ENCODE results near the gene NUDT1. TPM values are rescaled to one million over a fixed set of nuclear protein-coding genes. Genes with fewer than 3 reads are reported as not detected.
"Not testable (repeated sequence)": the region's sequence is repeated elsewhere in the genome, so short reads cannot be mapped to it uniquely, and the experiment has no call there.

NUDT1 gene
- total RNA-seq, 3 donors from 2014 or later: 83.7 to 105 (median 96.8) TPM

DNA sequence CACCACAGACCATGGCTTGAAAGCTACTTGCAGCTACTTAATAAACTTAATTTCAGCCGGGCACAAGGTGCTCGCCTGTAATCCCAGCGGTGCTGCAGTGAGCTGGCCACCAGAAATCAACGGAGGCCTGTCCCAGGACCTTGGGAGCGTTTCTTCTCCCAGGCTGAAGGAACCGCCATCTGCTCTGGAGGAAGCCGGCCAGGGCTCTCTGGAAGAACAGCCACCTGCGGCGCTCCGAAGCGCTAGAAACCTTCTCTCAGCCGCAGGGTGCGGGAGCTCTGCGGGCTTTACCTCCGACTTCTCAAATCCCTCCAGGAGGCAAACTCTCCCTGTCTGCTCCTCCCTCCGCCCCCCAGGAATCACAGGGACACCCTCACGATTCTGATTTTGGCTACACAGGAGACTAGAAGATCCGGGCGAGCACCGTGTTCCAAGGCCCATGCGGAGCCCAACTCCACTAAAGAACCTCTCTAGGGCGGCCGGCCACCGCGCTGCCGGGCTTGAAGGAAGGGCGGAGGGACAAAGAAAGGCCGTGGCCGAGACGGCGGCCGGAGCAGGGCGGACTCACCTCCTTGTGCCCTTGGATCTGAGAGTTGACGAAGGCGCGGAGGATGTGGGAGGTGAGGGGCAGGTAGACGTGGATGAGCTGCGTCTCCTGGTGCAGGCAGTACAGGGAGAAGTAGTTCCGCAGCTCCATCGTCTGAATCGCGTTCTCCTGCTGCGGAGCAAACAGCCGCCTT lies 14.4 kb downstream of the NUDT1 start:
- no peaks in the 10 kb centered on the region for H3K9me3 Mint-ChIP-seq
- peaks cover 3% of the 10 kb centered on the region for H3K36me3 Mint-ChIP-seq (ENCODE audit: insufficient read depth)
- H3K4me1 Mint-ChIP-seq (ENCODE audit: low read depth): peaks cover 6% of the 10 kb centered on the region
- H3K27me3 Mint-ChIP-seq (ENCODE audit: low read depth): no peaks in the 10 kb centered on the region
- DNase-seq (no peak), ATAC-seq (no peak)
- H3K4me3 Mint-ChIP-seq: no peak overlapping the region

DNA sequence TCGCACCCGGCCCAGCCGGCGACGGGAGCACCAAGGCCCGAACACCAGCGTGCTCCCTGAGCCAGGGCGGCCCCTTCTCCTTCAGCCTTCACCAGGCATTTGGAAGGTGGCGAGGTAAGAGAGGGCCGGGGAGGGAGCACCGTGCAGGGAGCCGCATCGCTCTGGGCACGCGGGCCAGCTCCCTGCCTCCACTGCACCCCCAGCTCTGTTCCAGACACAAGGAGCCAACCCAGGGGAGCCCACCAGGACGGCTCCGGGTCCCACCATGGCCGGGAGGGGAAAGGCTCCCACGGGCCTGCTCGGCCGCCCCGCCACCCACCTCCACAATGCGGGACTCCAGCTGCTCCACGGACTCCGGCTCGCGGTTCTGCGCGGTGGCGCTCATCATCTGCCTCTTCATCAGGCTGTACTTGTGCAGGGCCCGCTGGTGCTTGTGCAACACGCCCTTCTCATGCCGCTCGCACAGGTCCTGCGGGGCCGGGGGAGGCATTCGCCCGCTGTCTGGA lies 15.1 kb downstream of the NUDT1 start:
- Mint-ChIP-seq H3K27me3 (ENCODE audit: low read depth) (no peaks in the 10 kb centered on the region), H3K4me1 (ENCODE audit: low read depth) (peaks cover 12% of the 10 kb centered on the region), H3K9me3 (no peaks in the 10 kb centered on the region), H3K36me3 (ENCODE audit: insufficient read depth) (peaks cover 3% of the 10 kb centered on the region), H3K4me3 (no peak overlapping the region)
- DNase-seq (no peak), ATAC-seq (no peak)

DNA sequence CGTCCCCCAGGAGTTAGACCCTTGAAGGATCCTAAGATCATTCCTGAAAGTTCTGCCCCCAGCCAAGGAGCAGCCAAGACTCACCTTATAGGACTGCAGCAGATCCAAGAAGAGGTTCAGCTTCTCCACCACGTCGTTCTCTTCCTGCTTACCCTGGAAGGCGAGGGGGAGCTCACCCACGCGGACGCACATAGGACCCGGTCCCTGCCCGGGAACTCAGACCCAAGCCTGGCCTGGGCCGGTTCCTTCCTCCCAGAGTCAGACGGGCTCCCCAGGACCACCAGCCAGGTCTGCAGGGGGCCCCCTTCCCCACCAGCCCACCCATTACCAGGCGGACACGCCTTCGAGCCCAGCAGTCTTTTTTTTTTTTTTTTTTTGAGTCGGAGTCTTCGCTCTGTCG lies 15.6 kb downstream of the NUDT1 start:
- DNase-seq (no peak), ATAC-seq (no peak)
- Mint-ChIP-seq H3K36me3 (ENCODE audit: insufficient read depth) (peaks cover 3% of the 10 kb centered on the region), H3K4me1 (ENCODE audit: low read depth) (peaks cover 12% of the 10 kb centered on the region), H3K4me3 (no peak overlapping the region), H3K9me3 (no peaks in the 10 kb centered on the region), H3K27me3 (ENCODE audit: low read depth) (no peaks in the 10 kb centered on the region)

DNA sequence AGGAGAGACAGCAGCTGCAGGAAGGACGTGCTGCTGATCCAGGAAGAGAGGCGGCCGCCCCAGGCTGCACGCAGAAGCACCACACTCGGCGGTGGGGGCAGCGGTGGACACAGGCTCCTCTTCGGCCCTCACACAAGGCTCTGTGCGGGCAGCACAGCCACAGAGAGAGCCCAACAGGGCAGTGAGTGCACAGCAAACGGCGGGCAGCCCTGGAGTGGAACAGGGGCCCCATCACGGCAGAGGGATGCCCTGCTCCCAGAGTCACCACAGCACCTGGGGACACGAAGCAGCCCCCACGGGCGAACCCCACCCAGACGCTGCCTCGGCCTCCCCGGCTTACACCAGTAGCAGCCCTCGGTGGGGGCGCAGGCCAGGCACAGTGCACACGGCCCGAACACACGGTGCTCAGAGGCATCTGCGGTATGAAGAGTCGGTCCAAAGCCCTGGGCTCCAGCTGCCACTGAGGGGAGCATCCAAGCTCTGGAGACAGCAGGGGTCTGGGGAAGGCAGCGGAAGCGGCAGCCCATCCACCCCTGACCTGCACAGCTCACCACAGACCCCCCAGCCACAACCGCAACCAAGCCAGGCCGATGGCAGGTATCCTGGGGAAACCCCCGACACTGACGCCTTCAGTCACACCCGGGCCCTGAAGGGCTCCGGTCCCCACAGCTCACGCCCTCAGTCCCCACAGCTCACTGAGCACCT lies 16.8 kb downstream of the NUDT1 start:
- Mint-ChIP-seq H3K4me3 (no peak overlapping the region), H3K27me3 (ENCODE audit: low read depth) (no peaks in the 10 kb centered on the region), H3K4me1 (ENCODE audit: low read depth) (peaks cover 10% of the 10 kb centered on the region), H3K36me3 (ENCODE audit: insufficient read depth) (peaks cover 3% of the 10 kb centered on the region), H3K9me3 (no peaks in the 10 kb centered on the region)
- ATAC-seq: peak in 1 of 2 donors; percentile 13
- DNase-seq: no peak

DNA sequence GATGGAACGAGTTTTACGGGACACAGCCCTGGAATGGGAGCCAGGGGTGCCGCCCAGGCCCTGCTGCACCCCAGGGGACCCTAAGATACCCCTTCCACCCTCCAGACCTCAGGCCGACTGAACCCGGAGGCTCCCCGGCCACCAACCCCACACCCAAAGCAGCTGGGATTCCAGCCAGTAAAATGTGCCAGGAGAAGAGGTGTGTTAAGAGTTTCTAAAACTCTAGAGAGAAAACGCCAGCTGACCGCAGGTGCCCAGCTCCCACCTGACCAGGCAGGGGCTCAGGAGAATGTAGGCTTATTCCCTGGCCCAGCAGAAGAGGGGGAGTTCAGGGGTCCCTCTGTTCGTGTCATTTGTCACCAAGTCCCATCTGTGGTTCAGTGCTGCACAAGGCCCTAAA lies 17.5 kb downstream of the NUDT1 start:
- Mint-ChIP-seq H3K4me3 (no peak overlapping the region), H3K36me3 (ENCODE audit: insufficient read depth) (peaks cover 8% of the 10 kb centered on the region), H3K27me3 (ENCODE audit: low read depth) (no peaks in the 10 kb centered on the region), H3K4me1 (ENCODE audit: low read depth) (peaks cover 10% of the 10 kb centered on the region), H3K9me3 (no peaks in the 10 kb centered on the region)
- DNase-seq (no peak), ATAC-seq (no peak)

DNA sequence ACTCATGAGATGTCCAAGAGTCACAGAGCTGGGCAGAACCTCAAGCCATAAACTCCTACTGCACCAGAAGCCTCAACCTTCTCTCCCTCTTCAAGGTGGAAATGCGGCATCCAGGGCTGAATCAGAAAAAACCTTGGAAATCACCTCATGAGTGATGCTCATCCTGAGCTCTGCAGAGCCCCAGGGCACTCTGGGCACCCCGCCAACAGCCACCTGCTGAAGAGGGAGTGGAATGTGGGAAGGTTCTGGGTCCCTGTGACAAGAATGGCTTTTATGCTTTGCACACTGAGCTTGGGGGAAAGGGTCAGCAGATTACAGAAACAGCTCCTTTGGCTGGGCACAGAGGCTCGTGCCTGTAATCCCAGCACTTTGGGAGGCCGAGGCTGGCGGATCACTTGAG lies 18.8 kb downstream of the NUDT1 start:
- Mint-ChIP-seq H3K27me3 (ENCODE audit: low read depth) (no peaks in the 10 kb centered on the region), H3K4me1 (ENCODE audit: low read depth) (peaks cover 8% of the 10 kb centered on the region), H3K36me3 (ENCODE audit: insufficient read depth) (peaks cover 8% of the 10 kb centered on the region), H3K9me3 (no peaks in the 10 kb centered on the region), H3K4me3 (no peak overlapping the region)
- no peak for DNase-seq
- ATAC-seq: no peak

DNA sequence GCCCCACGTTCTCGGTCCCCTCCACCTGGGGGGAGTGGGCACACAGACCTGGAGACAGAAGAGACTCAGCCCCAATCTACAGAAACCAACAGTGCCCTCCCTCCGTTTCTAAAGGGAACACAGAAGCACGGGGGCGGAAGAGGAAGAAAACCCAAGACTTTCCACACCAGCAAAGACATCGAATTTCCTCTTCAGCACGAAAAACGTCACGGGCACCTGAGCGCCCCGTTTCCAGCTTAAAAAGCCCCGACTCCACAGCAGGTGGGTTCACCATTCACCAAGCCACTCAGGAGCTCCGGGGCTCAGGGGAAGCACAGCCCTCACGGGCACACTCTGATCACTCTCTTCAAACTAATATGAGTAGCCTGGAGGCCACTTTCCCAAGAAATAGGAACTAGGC lies 19.6 kb downstream of the NUDT1 start:
- Mint-ChIP-seq H3K4me1 (ENCODE audit: low read depth) (peaks cover 8% of the 10 kb centered on the region), H3K4me3 (peak overlapping the region; percentile 62), H3K27me3 (ENCODE audit: low read depth) (no peaks in the 10 kb centered on the region), H3K9me3 (no peaks in the 10 kb centered on the region), H3K36me3 (ENCODE audit: insufficient read depth) (peaks cover 8% of the 10 kb centered on the region)
- DNase-seq: peak; percentile 35
- peak in 1 of 2 donors; percentile 28 for ATAC-seq

DNA sequence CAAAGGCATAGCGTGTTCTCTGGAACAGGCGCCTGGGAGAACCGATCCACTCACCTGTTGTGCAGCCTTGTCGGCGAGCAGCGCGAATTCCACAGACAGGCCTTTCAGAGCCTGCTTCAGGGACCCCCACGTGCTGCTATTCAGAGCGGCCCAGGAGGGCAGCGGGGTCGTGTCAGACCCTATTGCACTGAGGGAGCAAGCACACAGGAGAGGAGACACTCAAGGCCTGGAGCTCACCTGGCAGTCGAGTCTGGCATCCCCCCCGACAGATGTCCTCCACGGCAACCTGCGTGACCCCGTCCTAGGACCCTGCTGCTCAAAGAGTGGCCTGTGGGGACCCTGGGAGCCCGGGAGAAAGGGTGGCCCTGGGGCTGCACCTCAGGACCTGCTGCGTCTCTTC lies 21.1 kb downstream of the NUDT1 start:
- H3K36me3 Mint-ChIP-seq (ENCODE audit: insufficient read depth): peaks cover 6% of the 10 kb centered on the region
- H3K9me3 Mint-ChIP-seq: no peaks in the 10 kb centered on the region
- H3K27me3 Mint-ChIP-seq (ENCODE audit: low read depth): no peaks in the 10 kb centered on the region
- peaks cover 8% of the 10 kb centered on the region for H3K4me1 Mint-ChIP-seq (ENCODE audit: low read depth)
- ATAC-seq (no peak), DNase-seq (no peak)
- no peak overlapping the region for H3K4me3 Mint-ChIP-seq

DNA sequence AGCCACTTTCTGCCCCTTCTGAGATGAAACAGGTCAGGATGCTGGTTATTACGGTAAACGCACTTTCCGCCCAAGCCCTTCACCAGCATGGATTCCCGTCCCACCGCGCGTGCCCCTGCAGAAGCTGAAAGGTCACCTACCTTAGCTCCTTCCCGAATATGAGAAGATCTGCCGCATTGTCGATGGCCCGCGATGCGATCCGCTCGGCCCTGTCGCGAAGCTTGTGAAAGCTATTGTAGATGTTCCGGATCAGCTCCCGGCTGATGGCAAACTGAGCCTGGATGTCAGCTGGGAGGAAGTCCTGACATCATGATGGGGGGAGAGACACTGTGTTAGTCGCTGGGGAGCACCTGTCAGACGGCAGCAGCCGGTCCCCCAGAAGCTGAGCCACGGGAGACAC lies 22.1 kb downstream of the NUDT1 start:
- no peak for ATAC-seq
- DNase-seq: no peak
- no peak overlapping the region for H3K4me3 Mint-ChIP-seq
- H3K36me3 Mint-ChIP-seq (ENCODE audit: insufficient read depth): peaks cover 6% of the 10 kb centered on the region
- H3K27me3 Mint-ChIP-seq (ENCODE audit: low read depth): no peaks in the 10 kb centered on the region
- H3K9me3 Mint-ChIP-seq: no peaks in the 10 kb centered on the region
- peaks cover 8% of the 10 kb centered on the region for H3K4me1 Mint-ChIP-seq (ENCODE audit: low read depth)

DNA sequence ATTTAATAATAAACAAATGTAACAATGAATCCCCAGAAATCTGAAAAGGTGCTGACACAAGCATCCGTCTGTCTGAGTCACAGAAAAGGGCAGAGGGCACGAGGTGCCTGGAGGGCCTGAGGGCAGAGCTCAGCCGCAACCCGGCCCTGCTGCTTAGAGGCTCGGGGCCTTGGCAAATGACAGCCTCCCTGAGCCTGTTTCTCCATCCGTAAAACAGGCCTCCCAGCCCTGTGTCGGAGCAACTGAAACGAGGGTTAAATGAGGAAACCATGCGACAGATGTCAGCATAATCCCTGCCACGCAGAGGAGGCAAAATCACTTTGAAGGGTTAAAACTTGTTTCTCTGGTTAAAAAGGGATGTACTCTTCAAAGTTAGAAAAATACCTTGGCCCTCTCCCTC lies 24.9 kb downstream of the NUDT1 start:
- Mint-ChIP-seq H3K36me3 (ENCODE audit: insufficient read depth) (peaks cover 12% of the 10 kb centered on the region), H3K27me3 (ENCODE audit: low read depth) (no peaks in the 10 kb centered on the region), H3K4me1 (ENCODE audit: low read depth) (peaks cover 3% of the 10 kb centered on the region), H3K9me3 (no peaks in the 10 kb centered on the region), H3K4me3 (no peak overlapping the region)
- no peak for ATAC-seq
- DNase-seq: no peak

DNA sequence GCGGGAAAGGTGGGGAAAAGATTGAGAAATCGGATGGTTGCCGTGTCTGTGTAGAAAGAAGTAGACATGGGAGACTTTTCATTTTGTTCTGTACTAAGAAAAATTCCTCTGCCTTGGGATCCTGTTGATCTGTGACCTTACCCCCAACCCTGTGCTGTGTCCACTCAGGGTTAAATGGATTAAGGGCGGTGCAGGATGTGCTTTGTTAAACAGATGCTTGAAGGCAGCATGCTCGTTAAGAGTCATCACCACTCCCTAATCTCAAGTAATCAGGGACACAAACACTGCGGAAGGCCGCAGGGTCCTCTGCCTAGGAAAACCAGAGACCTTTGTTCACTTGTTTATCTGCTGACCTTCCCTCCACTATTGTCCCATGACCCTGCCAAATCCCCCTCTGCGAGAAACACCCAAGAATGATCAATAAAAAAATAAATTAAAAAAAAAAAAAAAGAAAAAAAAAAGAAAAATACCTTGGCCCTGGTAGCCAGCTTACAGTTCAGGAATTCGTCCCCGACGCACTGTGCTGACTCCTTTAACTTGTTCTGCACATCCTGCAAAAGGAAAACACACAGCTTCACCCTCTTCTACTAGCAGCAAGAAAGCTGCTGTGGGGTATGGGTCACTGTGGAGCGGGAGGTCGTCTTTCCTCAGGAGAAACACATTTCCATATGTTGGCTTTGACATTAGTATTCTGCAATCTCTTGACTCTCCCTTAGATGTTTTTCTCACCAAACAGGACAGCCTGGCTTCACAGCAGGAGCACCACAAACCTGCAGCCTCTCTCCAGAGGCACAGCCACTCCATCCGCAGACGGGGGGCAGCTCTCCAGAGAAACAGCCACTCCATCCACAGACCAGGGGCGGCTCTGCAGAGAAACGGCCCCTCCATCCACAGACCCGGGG lies 27.3 kb downstream of the NUDT1 start:
- DNase-seq; H3K4me1 Mint-ChIP-seq (ENCODE audit: low read depth); H3K4me3 Mint-ChIP-seq; H3K9me3 Mint-ChIP-seq; ATAC-seq; H3K27me3 Mint-ChIP-seq (ENCODE audit: low read depth): not testable (repeated sequence)
- peaks cover 13% of the 10 kb centered on the region for H3K36me3 Mint-ChIP-seq (ENCODE audit: insufficient read depth)

DNA sequence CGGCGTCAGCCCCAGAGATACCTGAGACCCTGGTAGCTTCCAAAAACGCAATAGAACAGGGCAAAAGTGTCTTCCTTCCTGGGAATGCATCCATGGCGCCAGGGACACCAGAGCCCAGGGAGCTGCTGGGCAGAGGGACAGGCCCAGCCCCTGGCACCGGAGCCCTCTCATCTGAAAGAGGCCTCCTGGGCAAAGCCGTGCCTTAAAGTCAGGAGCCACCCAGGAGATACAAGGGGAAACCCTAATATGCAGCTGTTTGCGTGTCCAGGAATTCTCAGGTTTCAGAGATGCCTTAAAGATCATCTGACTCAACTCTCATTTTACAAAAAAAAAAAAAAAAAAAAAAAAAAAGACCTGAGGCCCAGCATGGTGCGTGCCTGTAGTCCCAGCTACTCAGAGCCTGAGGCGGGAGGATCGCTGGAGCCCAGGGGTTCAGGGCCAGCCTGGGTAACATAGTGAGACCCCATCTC lies 28.0 kb downstream of the NUDT1 start:
- no peaks in the 10 kb centered on the region for H3K27me3 Mint-ChIP-seq (ENCODE audit: low read depth)
- H3K4me1 Mint-ChIP-seq (ENCODE audit: low read depth): no peaks in the 10 kb centered on the region
- H3K36me3 Mint-ChIP-seq (ENCODE audit: insufficient read depth): peaks cover 11% of the 10 kb centered on the region
- no peak for DNase-seq
- H3K9me3 Mint-ChIP-seq: no peaks in the 10 kb centered on the region
- ATAC-seq: no peak
- H3K4me3 Mint-ChIP-seq: no peak overlapping the region

DNA sequence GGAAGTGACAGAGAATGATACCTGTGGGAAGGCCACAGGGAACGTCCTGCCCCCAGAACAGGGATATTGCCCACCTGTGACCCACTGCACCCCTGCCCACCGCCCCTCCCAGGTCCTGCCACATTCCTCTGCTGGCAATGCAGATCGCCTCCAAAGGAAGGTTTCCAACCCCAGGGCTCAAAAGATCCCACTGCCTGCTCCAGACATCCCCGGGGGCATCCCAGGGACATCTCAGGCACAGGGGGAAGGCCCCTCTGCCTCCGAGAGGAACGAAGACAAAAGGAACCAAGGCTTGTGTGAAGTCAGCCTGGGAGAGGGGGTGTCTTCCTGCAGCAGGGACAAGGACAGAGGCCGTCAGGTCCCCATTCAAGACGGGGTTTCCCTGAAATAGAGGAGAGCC lies 28.5 kb downstream of the NUDT1 start:
- no peaks in the 10 kb centered on the region for H3K27me3 Mint-ChIP-seq (ENCODE audit: low read depth)
- H3K4me3 Mint-ChIP-seq: no peak overlapping the region
- ATAC-seq (no peak), DNase-seq (no peak)
- H3K4me1 Mint-ChIP-seq (ENCODE audit: low read depth): no peaks in the 10 kb centered on the region
- no peaks in the 10 kb centered on the region for H3K9me3 Mint-ChIP-seq
- peaks cover 11% of the 10 kb centered on the region for H3K36me3 Mint-ChIP-seq (ENCODE audit: insufficient read depth)

DNA sequence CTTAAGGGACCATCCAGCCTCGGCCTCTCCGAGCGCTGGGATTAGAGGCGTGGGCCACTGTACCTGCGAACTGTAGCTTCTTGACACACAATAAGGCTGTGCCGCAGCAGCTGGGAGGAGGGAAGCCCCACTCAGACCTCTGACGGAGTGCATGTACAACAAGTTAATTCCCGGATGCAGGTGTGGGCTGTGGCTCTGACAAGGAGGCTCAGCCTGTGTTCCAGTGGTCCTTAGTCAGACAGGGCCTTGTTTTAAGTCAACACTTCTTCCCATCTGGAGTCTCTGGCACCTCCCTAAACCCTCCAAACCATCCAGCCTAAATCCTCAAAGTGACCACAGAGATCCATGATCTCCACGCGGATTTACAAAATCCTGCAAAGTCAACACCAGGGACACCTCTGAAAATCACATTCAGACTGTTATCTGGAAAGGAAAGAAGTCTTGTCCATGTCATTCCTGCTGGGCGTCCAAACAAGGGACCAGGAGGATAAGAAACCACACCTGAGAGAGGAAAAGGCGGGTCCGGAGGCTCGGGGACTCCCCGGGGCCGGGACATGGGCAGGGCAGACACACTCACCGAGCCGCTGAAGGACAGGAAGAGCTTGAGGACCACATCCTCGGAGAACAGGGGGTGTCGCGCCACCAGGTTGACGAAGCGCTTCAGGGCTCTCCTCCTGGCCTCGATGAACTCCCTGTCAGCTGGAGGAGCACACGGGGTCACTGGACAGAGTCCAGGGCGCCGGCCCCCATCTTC lies 29.4 kb downstream of the NUDT1 start:
- Mint-ChIP-seq H3K36me3 (ENCODE audit: insufficient read depth) (peaks cover 11% of the 10 kb centered on the region), H3K4me3 (no peak overlapping the region), H3K9me3 (no peaks in the 10 kb centered on the region), H3K27me3 (ENCODE audit: low read depth) (no peaks in the 10 kb centered on the region), H3K4me1 (ENCODE audit: low read depth) (no peaks in the 10 kb centered on the region)
- ATAC-seq (no peak), DNase-seq (no peak)
